NCI-H2171 (cell line): Measurements from ENCODE around the gene B3GNT3.
A peak's percentile ranks its signal among the peaks of the same experiment; 100 is the strongest.

Source experiments
- DNase-seq: peaks from one replicate; lab custom pipeline; 2025; lab: John Stamatoyannopoulos, UW

The B3GNT3 gene

DNA sequence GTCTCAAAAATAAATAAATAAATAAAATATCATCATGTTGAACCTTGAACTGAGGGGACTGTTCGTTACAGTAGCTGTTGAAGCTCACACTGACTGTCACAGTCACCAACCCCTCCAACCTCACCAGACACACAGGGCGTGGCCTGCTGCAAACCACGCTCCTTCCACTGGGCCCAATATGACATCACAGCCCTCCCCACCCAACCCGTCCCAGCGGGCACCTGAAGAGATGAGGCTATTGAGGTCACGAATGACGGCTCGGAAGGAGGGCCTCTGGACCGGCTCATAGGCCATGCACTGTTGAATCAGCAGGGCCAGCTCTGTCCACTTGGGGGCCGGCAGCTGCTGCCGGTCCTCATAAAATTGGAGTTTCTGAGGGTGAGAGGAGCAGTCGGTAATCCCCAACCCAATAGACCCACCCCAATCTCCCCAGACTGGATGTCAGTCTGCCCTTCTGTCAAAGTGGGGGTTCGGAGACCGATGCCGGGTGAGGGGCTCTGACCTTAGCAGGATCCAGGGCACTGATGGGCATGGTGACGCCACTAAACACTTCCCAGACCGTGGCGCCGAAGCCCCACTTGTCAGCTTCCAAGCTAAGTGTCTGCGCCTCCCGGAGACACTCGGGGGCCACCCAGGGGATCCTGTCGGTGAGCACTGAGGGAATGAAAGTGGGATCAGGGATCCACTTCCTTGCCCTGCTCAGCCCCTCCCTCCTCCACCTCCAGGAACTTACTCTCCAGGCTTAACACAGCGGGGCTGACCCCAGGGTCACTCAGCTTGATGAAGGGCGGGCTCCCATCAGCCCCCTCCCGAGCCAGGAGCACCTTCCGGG lies 39.6 kb downstream of the B3GNT3 start:
- no peak for DNase-seq

DNA sequence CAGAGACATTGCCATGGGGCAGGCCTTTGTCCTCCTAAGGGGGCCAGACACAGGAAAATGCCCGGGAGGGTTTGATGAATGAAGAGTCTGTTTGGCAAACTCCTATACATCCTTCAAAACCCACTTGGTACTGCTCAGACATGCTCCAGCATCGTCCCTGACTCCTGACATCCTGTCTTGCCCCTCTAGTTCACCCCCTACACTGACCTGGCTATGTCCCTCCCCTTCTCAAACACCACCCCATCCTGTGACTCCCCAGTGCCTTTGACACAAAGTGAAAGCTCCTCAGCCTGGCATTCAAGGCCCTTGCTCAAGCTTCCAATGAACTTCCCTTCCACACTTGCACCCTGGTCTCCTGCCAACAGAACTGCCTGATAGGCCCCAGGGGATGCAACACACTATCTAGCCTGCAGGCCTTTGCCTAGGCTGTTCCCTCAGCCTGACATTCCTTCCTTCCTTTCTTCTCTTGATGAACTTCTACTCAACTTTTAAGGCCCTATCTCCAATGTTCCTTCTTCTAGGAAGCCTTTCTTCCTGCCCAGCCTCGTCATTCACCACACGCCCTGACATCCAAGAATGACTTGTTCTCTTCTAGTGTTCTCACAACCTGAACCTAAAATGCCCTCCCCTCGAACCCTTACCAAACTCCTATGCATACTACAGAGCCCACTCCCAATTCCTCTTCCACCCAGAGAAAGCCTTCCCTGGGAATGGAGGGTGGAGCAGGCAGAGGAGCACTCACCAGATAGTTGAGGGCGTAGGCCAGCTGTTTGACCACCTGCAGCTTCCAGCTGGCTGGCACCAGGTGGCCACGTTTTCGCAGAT lies 40.5 kb downstream of the B3GNT3 start:
- DNase-seq = no peak

DNA sequence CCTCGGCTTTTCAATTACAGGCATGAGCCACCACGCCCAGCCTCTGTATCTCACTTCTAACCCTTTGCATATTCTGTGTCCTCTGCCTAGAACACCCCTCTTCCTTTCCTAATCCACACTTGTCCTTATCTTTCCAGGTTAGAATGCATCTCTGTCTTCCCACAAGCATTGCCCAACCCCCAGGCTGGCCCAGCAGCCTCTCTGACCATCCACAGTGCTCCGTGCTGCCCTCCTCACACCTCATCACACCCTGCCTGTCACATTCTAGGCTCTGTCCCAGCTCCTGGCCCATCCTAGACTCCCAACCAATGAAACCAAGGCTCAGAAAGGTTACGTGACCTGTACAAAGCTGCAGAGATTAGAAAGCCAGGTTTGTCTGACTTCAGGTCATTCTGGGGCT lies 41.6 kb downstream of the B3GNT3 start:
- no peak for DNase-seq

DNA sequence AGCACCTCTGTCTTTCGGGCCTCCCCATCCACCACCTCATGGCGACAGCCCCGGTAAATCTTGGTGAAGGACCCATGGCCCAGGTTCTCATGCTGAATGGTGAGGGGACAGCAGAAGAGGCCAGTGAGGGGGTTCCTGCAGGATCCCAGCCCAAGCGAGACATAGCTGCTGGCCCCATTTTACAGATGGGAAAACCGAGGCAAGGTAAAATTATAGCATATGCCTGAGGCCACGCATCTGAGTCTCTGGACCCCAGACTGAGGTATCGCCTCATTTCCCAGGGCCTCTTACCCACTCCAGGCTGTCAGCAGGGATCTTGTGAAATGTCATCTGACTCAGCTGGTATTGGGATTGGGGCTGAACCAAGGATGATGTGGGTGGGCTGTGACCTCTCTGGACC lies 43.0 kb downstream of the B3GNT3 start:
- no peak for DNase-seq

DNA sequence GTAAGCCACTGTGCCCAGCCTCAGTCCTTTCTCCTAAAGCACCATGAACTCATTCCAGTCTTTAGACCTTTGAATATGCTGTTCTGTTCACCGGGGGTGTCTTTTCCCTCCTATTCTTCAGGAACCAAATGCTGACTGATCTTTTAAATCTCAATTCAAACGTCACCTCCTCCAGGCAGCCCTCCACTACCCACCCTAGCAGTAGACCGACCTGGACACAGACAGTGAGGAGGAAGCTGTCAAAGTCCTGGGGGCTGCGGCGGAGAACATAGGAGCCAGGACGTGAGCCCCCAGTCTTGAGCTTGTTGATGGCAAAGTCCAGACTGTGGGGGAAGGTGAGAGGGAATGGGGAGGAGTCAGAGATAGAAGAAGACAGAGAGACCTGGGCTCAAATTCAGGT lies 45.1 kb downstream of the B3GNT3 start:
- DNase-seq = no peak

DNA sequence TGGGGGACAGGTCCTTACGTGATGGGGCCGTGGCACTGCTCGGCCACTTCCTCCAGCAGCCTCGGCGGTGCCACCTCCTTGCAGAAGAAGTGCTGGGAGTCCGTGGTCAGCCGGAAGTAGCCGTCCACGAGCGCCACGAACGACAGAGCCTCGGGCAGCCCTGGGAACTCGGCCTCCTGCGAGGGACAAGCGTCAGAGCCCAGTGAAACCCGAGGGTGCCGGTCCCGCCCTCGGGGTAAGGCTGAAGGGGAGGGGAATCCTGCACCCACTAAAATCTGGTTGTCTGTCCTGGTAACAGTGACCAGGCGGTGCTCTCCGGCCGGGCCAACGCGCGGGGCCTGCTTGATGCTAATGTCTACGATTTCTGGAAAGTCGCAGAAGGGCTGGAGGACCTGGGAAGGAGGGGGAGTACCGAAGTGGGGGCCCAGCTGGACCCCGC lies 46.5 kb downstream of the B3GNT3 start:
- no peak for DNase-seq

DNA sequence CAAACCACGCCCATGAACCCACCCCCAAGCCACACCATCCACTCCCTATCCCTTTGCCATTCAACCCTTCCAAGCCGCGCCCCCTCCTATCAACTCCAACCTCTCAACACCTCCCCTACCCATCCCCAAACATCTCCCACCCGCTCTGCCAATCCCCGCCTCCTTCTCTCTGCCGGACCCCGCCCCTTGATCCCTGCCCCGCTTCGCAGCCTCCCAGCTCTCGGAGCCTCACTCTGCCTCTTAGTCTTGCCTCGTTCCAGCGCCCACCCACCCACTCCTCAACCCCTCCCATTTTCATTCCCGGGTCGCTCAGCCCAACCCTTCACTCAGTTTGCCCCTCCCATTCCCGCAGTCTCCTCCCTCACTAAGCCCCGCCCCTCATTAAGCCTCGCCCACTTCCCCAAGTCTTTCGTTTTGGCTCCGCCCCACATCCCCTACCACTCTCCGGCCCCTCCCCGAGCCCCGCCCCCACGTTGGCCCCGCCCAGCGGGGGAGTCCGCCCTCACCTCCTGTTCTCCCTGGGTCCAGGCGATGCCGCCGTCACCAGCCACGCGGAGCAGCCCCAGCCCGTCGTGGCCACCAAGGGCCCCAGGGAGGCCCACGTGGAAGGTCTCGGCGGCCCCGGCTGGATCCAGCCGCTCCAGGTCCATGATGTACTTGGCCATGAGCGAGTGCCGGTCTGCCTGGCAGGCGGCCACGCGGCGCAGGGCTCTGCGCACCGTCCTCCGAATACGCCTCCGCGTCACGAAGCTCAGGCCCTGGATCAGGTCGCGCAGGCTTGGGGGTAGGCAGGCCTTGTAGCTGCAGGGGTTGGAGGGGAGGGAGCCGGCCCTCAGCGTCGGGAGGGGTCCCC lies 47.1 kb downstream of the B3GNT3 start:
- peak; percentile 83 for DNase-seq

DNA sequence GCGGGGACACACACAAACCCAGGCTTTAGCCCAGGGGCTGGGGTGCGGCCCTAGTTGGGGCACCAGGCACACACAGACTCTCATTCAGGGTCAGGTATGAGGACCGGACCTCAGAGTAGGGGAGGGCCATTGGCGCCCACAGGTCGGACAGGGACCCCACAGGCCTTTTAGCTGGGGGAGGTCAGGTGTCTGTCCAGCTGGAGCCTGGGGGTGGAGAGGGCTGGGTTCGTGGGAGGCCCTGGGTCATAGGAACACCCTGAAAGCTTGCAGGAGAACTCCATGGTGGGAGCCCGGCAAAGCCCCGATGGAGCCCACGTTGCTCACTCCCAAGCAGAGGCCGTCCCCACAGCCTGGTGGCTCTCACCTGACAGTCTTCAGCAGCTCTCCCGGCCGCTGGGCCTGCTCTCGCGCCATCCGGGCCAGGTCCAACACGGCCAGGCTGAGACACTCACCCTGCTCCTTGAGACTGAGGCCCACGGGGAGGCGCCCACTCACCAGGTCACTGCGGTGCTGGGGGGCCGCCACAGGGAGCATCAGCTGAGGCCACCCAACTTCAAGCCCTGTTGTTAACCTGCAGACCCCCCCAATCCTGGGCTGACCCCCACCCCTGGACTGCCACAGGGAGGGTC lies 47.8 kb downstream of the B3GNT3 start:
- no peak for DNase-seq

DNA sequence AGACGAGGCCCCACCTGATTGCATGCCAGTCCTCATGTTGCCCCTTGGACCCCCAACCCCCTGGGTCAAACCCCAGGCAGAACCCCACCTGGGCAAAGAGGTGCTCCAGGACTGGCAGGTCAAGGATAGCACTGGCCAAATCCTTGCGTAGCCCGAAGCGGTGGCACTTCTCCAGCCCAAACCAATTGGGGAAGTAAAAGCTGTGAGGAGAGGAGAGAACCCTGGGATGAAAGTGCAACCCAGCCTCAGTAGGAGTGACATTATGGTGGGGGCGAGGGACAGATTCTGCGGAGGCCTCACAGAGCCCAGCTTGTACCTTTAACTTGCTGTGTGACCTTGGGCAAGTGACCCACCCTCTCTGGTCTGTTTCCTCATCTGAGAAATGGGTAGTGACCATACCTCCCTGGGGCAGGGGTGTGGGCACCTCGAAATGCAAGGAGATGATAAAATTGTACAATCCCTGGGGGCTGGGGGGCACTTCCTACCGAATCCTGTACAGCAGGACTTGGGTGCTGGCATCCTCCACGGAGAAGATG lies 48.4 kb downstream of the B3GNT3 start:
- DNase-seq = no peak

DNA sequence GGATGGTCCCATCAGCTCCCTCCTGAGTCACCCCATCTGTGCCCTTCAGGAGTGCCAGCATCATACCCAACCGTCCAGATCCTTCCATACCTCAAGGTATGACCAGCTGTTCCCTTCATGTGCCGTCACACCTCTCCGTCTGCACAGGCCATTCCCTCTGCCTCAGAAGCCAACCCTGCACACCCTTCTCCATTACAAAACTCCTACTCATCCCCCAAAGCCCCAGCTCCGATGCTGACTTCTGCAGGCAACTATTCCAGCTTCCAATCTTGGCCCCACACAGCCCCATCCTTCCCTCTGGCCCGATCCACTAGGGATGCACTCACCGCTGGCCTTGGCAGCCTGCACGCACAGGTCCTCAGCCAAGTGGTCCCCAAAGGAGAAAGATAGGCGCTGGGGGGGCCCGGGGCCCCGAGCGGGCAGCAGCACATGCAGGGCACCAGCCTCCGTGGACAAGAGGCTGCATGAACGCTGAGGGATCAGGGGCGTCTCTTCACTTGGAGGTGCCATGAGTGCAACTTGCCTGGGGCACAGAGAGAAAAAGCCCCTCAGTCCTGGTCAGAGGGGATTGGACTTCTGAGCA lies 49.1 kb downstream of the B3GNT3 start:
- DNase-seq = no peak

DNA sequence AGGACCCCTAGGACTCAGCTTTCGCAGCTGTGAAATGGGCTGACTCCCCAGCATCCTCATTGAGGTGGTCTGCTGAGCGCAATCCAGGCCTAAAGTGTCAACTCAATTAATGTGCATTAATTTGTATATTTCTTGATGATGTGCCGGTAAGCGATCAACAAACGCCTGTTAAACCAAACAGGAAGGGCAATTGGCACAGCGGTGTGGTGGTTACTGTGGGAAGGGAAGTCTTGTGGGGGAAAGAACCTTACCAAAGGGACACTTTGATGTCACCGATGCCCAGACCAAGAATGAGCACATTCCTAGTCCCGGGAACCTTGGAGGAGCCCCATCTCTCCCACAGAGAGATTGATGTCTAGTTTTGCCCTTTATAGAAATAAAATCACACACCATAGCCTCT lies 51.2 kb downstream of the B3GNT3 start:
- no peak for DNase-seq

DNA sequence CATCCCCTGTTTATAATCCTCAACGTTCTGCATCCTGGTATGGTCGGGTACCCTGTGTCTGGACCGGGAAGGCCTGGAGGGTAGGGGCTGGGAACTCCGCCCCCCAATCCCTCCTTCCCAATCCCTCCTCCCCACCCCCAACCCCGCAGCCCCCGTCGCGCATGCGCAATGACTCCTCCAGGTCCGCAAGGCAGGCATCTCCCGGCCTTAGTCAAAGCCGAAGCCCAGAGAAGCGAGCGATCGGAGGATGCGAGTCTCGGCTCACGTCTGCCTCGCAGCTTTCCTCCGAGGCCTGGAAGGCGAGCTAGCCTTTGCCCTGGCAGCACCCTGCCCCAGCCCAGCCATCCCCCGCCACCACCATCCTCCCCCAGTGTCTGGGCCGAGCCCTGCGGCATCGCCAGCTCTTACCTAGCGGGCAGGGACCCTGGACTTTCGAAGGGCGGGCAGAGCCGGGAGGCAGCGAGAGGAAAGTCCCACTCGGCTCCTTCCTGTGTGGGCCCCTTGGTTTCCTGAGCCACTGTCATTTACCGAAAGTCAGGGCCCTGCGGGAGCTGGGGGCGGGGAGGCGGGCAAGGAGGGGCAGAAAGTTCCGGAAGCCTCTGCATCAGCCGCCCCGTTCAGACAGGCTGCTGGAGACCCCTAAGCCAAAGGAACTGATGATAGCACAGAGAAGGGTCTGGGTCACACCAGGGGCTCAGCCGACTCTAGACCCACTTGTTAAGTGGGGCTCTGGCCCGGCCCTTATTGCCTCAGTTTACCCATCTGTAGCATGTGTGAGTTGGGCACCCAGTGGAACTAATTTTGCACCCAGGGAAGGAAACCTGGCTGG lies 52.8 kb downstream of the B3GNT3 start, which contains the start of gene JAK3:
Gene JAK3 (minus strand): TSS at position 445 of the 829 bp plus-strand sequence. CDS start 3,565 bp downstream, outside the sequence.
- DNase-seq = no peak

DNA sequence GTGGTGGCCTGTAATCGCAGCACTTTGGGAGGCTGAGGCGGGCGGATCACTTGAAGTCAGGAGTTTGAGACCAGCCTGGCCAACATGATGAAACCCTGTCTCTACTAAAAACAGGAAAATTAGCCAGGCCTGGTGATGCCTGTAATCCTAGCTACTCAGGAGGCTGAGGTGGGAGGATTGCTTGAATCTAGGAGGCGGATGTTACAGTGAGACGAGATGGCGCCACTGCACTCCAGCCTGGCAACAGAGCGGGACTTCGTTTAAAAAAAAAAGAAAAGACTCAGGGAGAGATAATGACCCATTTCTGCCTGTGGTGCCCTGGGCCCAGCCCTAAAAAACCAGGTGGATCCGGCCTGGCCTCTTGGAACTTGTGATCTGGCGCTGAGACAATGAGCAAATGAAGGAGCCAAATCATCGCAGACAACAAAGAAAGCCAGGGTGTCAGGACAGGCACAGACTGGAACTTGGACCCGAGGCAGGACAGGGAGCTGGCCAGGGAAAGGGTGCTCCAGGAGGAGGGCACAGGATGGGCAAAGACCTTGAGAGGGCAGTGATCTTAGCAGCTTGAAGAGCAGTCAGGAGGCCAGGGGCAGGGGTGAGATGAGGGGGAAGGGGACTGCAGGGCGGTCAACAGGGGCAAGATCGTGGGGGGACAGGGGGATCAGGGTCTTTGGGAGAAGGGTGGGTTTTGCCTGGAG lies 53.8 kb downstream of the B3GNT3 start:
- no peak for DNase-seq

DNA sequence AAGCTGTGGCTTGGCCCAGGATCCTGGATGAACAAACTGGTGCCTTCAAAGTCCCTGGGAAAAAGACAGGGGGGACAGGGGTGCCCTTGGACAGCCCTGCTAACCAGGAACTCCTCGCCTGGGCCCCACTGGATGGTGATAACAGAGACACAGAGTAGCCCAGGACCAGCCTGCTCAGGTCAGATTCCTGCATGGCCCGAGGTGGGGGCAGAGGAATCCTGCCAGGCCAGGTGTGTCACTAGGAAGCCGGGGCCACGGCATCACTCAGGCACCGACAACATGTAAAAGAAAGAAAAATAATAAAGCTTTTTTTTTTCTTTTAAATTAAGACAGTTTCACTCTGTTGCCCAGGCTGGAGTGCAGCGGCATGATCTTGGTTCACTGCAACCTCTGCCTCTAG lies 59.1 kb downstream of the B3GNT3 start:
- no peak for DNase-seq

DNA sequence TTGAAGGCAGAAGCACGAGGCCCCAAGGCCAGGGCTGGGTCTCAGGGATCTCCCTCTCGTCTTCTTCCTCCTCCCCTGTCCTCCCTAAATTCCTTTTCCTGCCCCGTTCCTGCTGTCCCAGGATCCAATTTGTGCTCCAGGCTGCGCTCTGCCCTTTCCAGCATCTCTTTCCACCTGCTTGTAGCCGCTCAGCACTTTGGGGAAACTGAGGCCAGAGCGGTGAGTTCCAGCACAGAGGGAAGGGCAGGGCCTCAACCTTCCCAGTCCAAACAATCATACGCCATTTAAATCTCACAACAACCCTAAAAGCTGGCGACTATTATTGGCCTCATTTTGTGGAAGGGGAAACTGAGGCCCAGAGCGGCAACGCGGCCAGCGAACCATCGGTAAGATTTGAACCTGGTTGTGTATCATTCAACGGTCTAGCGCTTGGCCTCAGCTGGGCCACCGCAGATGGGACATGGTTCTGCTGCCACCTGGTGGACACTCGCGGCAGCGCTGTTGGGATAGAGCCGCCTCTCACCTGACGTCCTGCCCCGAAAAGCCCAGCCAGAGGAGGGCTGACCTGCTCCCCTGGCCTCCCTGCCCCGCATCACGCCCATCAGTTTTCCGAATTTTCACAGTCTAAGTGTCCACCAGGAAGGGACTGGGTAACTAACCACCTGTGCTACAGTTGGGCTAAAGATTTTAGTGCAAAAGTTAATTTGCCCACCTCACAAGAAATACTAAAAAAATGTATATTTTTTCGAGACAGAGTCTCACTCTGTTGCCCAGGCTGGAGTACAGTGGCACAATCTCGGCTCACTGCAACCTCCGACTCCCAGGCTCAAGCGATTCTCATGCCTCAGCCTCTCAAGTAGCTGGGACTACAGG lies 60.6 kb downstream of the B3GNT3 start:
- DNase-seq = peak; percentile 55

DNA sequence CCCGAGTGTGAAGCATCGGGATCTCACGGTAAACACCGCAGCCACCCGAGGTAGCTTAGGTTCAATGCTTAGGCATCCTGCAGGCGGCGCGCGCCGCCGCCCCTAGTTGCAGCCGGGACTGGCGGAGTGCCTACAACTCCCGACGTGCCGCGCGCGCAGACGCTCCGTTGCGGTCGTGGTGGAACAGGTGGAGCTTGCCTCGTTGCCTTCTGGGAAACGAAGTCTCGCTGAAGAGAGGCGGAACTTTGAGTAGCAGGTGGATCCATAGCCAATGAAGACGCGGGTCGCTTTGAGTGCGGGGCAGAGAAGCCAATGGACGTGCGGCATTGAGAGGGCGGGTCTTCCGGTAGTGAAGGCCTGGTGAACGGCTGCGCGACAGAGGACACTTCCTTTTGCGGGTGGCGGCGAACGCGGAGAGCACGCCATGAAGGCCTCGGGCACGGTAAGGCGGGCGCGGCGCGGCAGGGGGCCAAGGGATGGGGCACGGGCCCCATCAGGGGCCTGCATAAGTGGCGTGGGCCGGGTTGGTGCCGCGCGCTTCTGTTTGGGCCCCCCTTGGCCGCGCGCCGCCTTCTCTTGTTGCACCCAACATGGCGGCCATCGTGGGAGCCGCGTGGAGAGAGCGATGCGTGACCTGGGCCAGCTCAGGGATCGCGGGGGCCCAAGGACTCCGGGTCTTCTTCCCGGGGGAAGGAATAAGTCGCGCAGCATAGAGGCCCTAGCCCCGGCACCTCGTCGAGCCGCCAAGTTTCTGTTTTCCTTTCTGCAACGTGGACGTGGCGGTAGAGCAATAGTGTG lies 64.8 kb downstream of the B3GNT3 start, which contains the start of gene RPL18A:
Gene RPL18A (plus strand): TSS at position 378 of the 798 bp plus-strand sequence. CDS start 47 bp downstream, at position 425.
- peak; percentile 99 for DNase-seq

DNA sequence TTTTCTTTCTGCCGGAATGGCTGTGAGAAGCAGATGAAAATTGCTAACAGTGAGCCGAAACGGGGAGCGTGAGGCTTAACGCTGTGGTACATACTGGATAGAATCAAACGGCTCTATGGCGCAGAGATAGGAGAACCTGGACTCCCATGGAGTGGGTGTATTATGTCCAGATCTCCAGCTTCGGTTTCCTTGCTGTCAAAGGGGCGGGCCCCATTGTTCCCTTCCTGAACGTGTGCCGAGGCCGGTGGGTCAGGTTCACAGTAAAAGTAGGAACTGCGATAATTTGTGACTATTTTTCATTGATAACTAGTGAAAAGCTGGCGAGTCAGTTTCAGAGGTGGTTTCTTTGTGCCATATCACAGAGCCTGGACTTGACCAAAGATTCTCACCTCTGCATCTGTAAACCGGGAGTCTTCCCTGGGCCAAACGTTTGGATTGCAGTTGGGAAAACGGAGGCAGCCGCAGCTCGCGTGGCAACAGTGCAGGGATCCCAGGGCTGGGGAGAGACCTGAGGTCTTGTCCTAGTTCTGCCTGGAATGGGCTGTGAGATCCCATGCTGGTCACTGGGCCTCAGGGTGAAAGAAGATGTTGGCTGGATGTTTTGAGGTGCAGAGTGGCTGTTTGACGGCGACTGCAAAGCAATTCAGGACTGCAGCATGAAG lies 65.5 kb downstream of the B3GNT3 start:
- DNase-seq = no peak
